VCaP (cell line): ENCODE results near the gene CLK4.

Experiments
- H3K27ac ChIP-seq: fragments of 450-650 bp; 2 replicates; pipeline ENCODE4 v1.5.1; 2017
- CTCF ChIP-seq: fragments of 450-650 bp; conservative IDR thresholded peaks from 2 replicates; pipeline ENCODE4 v1.5.1; 2017; ENCODE audit warnings: mild to moderate bottlenecking, moderate library complexity

Gene CLK4

GRCh38 chr5:178619390-178619789, 7.5 kb downstream of the CLK4 start:
- H3K27ac ChIP-seq: no peak overlapping the region
- no peak for TF ChIP-seq CTCF

- H3K27ac ChIP-seq: peak overlapping the region; percentile 51
- TF ChIP-seq CTCF: no peak
These were observed 14.6 kb downstream of the CLK4 start for GRCh38 chr5:178612299-178612698.

GRCh38 chr5:178606269-178606668, 20.6 kb downstream of the CLK4 start:
- H3K27ac ChIP-seq: no peak overlapping the region
- TF ChIP-seq CTCF: no peak

GRCh38 chr5:178605788-178606187, 21.1 kb downstream of the CLK4 start:
- H3K27ac ChIP-seq: no peak overlapping the region
- no peak for TF ChIP-seq CTCF

GRCh38 chr5:178602752-178603151, 24.1 kb downstream of the CLK4 start:
- H3K27ac ChIP-seq: no peak overlapping the region
- TF ChIP-seq CTCF: no peak

GRCh38 chr5:178595750-178596149, 31.1 kb downstream of the CLK4 start:
- no peak overlapping the region for H3K27ac ChIP-seq
- no peak for TF ChIP-seq CTCF

- no peak for TF ChIP-seq CTCF
- no peak overlapping the region for H3K27ac ChIP-seq
These were observed 31.7 kb downstream of the CLK4 start for GRCh38 chr5:178595150-178595549.
